HEK293 (cell line): ENCODE results near the gene TREH.
A peak's percentile ranks its signal among the peaks of the same experiment; 100 is the strongest.

Source experiments
- GLI4 ChIP-seq: fragments of 450-650 bp; formaldehyde crosslinking; IDR thresholded peaks from 2 replicates; pipeline ENCODE4 v1.5.1; 2016; ENCODE audit warnings: missing biosample characterization, missing genetic modification characterization
- HIC1 ChIP-seq: fragments of 450-650 bp; formaldehyde crosslinking; IDR thresholded peaks from 2 replicates; pipeline ENCODE4 v1.5.1; 2016; ENCODE audit warnings: missing biosample characterization, missing genetic modification characterization
- HOXC10 ChIP-seq: sonication (generic); formaldehyde crosslinking; IDR thresholded peaks from 2 replicates; pipeline ENCODE4 v1.8.1; 2023; ENCODE audit warnings: mild to moderate bottlenecking, missing genetic modification reagents
- KLF8 ChIP-seq: fragments of 450-650 bp; formaldehyde crosslinking; IDR thresholded peaks from 2 replicates; pipeline ENCODE4 v1.5.1; 2016; ENCODE audit warnings: missing biosample characterization, missing genetic modification characterization
- TCF7L2 ChIP-seq: IDR thresholded peaks from 2 replicates; pipeline ENCODE4 v1.6.1; 2011; ENCODE audit warnings: low read depth, mild to moderate bottlenecking, inconsistent platforms, low read length, moderate library complexity, borderline replicate concordance
- TRIM28 ChIP-seq: IDR thresholded peaks from 2 replicates; pipeline ENCODE4 v1.6.1; 2011; ENCODE audit warnings: low read length, control low read depth, borderline replicate concordance
- YY1 ChIP-seq: fragments of 450-650 bp; formaldehyde crosslinking; IDR thresholded peaks from 2 replicates; pipeline ENCODE4 v1.5.1; 2018; ENCODE audit warnings: missing biosample characterization, missing genetic modification characterization
- ZBTB49 ChIP-seq: fragments of 450-650 bp; formaldehyde crosslinking; IDR thresholded peaks from 2 replicates; pipeline ENCODE4 v1.5.1; 2016; ENCODE audit warnings: missing biosample characterization, missing genetic modification characterization, low read depth
- ZBTB8A ChIP-seq: fragments of 450-650 bp; formaldehyde crosslinking; IDR thresholded peaks from 2 replicates; pipeline ENCODE4 v1.5.1; 2016; ENCODE audit warnings: missing biosample characterization, missing genetic modification characterization
- ZNF132 ChIP-seq: fragments of 450-650 bp; formaldehyde crosslinking; IDR thresholded peaks from 2 replicates; pipeline ENCODE4 v1.5.1; 2017; ENCODE audit warnings: missing biosample characterization, missing genetic modification characterization, borderline replicate concordance
- ZNF140 ChIP-seq: fragments of 450-650 bp; formaldehyde crosslinking; IDR thresholded peaks from 2 replicates; pipeline ENCODE4 v1.5.1; 2016; ENCODE audit warnings: missing biosample characterization, missing genetic modification characterization
- ZNF16 ChIP-seq: fragments of 450-650 bp; formaldehyde crosslinking; IDR thresholded peaks from 2 replicates; pipeline ENCODE4 v1.5.1; 2016; ENCODE audit warnings: low read depth, missing biosample characterization, missing genetic modification characterization
- ZNF175 ChIP-seq: fragments of 450-650 bp; formaldehyde crosslinking; IDR thresholded peaks from 2 replicates; pipeline ENCODE4 v1.5.1; 2016; ENCODE audit warnings: missing biosample characterization, missing genetic modification characterization
- ZNF37A ChIP-seq: fragments of 450-650 bp; IDR thresholded peaks from 2 replicates; pipeline ENCODE4 v1.5.1; 2018; ENCODE audit warnings: missing biosample characterization, missing genetic modification characterization
- ZNF391 ChIP-seq: fragments of 450-650 bp; formaldehyde crosslinking; IDR thresholded peaks from 2 replicates; pipeline ENCODE4 v1.5.1; 2016; ENCODE audit warnings: low read depth, missing biosample characterization, missing genetic modification characterization, borderline replicate concordance
- ZNF514 ChIP-seq: fragments of 450-650 bp; formaldehyde crosslinking; IDR thresholded peaks from 2 replicates; pipeline ENCODE4 v1.5.1; 2016; ENCODE audit warnings: missing biosample characterization, missing genetic modification characterization
- ZNF529 ChIP-seq: fragments of 450-650 bp; formaldehyde crosslinking; IDR thresholded peaks from 2 replicates; pipeline ENCODE4 v1.5.1; 2017; ENCODE audit warnings: missing genetic modification characterization, missing biosample characterization; ENCODE audit not compliant: insufficient replicate concordance
- ZNF548 ChIP-seq: fragments of 450-650 bp; formaldehyde crosslinking; IDR thresholded peaks from 2 replicates; pipeline ENCODE4 v1.5.1; 2016; ENCODE audit warnings: missing biosample characterization, missing genetic modification characterization
- ZNF549 ChIP-seq: fragments of 450-650 bp; IDR thresholded peaks from 2 replicates; pipeline ENCODE4 v1.5.1; 2018; ENCODE audit warnings: missing biosample characterization, missing genetic modification characterization, mild to moderate bottlenecking, inconsistent platforms, moderate library complexity
- ZNF664 ChIP-seq: fragments of 450-650 bp; formaldehyde crosslinking; IDR thresholded peaks from 2 replicates; pipeline ENCODE4 v1.5.1; 2016; ENCODE audit warnings: missing biosample characterization, missing genetic modification characterization
- ZNF701 ChIP-seq: fragments of 450-650 bp; formaldehyde crosslinking; IDR thresholded peaks from 2 replicates; pipeline ENCODE4 v1.5.1; 2016; ENCODE audit warnings: missing biosample characterization, missing genetic modification characterization
- ZNF704 ChIP-seq: fragments of 450-650 bp; formaldehyde crosslinking; IDR thresholded peaks from 2 replicates; pipeline ENCODE4 v1.5.1; 2016; ENCODE audit warnings: missing biosample characterization, missing genetic modification characterization
- ZNF707 ChIP-seq: fragments of 450-650 bp; formaldehyde crosslinking; IDR thresholded peaks from 2 replicates; pipeline ENCODE4 v1.5.1; 2016; ENCODE audit warnings: missing biosample characterization, missing genetic modification characterization
- ZNF747 ChIP-seq: fragments of 450-650 bp; formaldehyde crosslinking; IDR thresholded peaks from 2 replicates; pipeline ENCODE4 v1.5.1; 2016; ENCODE audit warnings: missing biosample characterization, missing genetic modification characterization
- ZNF76 ChIP-seq: fragments of 450-650 bp; formaldehyde crosslinking; IDR thresholded peaks from 2 replicates; pipeline ENCODE4; 2016; ENCODE audit warnings: low read depth, missing biosample characterization, missing genetic modification characterization, borderline replicate concordance
- TF ChIP-seq, protein P1 (sequence below): fragments of 450-650 bp; formaldehyde crosslinking; IDR thresholded peaks from 2 replicates; pipeline ENCODE4 v1.5.1; 2016; ENCODE audit warnings: missing biosample characterization, missing genetic modification characterization, low read depth
- TF ChIP-seq, protein P2 (sequence below): fragments of 450-650 bp; formaldehyde crosslinking; IDR thresholded peaks from 2 replicates; pipeline ENCODE4 v1.5.1; 2016; ENCODE audit warnings: missing biosample characterization, missing genetic modification characterization
- TF ChIP-seq, protein P3 (sequence below): fragments of 450-650 bp; formaldehyde crosslinking; IDR thresholded peaks from 2 replicates; pipeline ENCODE4 v1.5.1; 2016; ENCODE audit warnings: missing biosample characterization, missing genetic modification characterization
- TF ChIP-seq, protein P4 (sequence below): fragments of 450-650 bp; formaldehyde crosslinking; IDR thresholded peaks from 2 replicates; pipeline ENCODE4 v1.5.1; 2016; ENCODE audit warnings: missing biosample characterization, missing genetic modification characterization

Gene TREH

GRCh38 chr11:118610773-118611432 is 68.5 kb downstream of the TREH start (continued):
- TF ChIP-seq ZNF707 (tag by site-specific recombination) (no peak), ZNF704 (tag by site-specific recombination) (no peak), ZNF140 (no peak), GLI4 (tag by site-specific recombination) (no peak), TRIM28 (no peak), ZNF16 (no peak), ZNF549 (tag by site-specific recombination) (no peak), KLF8 (no peak), ZNF701 (tag by site-specific recombination) (no peak), ZNF76 (tag by site-specific recombination) (no peak), ZNF664 (tag by site-specific recombination) (no peak), ZNF175 (no peak), ZNF391 (tag by site-specific recombination) (no peak), ZNF548 (tag by site-specific recombination) (no peak), ZBTB49 (no peak), ZBTB8A (tag by site-specific recombination) (0 out of 2 replicates have a peak, but pooled peaks have one; percentile 11), TCF7L2 (no peak), ZNF529 (tag by site-specific recombination) (no peak), ZNF132 (tag by site-specific recombination) (no peak), ZNF747 (tag by site-specific recombination) (no peak), YY1 (no peak), ZNF37A (no peak), ZNF514 (tag by site-specific recombination) (no peak), HIC1 (tag by site-specific recombination) (no peak), HOXC10 (CRISPR knock-in tag) (no peak)
- TF ChIP-seq, protein P1, sequence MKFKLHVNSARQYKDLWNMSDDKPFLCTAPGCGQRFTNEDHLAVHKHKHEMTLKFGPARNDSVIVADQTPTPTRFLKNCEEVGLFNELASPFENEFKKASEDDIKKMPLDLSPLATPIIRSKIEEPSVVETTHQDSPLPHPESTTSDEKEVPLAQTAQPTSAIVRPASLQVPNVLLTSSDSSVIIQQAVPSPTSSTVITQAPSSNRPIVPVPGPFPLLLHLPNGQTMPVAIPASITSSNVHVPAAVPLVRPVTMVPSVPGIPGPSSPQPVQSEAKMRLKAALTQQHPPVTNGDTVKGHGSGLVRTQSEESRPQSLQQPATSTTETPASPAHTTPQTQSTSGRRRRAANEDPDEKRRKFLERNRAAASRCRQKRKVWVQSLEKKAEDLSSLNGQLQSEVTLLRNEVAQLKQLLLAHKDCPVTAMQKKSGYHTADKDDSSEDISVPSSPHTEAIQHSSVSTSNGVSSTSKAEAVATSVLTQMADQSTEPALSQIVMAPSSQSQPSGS (tag by site-specific recombination) = no peak
- TF ChIP-seq, protein P2, sequence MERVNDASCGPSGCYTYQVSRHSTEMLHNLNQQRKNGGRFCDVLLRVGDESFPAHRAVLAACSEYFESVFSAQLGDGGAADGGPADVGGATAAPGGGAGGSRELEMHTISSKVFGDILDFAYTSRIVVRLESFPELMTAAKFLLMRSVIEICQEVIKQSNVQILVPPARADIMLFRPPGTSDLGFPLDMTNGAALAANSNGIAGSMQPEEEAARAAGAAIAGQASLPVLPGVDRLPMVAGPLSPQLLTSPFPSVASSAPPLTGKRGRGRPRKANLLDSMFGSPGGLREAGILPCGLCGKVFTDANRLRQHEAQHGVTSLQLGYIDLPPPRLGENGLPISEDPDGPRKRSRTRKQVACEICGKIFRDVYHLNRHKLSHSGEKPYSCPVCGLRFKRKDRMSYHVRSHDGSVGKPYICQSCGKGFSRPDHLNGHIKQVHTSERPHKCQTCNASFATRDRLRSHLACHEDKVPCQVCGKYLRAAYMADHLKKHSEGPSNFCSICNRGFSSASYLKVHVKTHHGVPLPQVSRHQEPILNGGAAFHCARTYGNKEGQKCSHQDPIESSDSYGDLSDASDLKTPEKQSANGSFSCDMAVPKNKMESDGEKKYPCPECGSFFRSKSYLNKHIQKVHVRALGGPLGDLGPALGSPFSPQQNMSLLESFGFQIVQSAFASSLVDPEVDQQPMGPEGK = 0 out of 2 replicates have a peak, but pooled peaks have one; percentile 28
- TF ChIP-seq, protein P3, sequence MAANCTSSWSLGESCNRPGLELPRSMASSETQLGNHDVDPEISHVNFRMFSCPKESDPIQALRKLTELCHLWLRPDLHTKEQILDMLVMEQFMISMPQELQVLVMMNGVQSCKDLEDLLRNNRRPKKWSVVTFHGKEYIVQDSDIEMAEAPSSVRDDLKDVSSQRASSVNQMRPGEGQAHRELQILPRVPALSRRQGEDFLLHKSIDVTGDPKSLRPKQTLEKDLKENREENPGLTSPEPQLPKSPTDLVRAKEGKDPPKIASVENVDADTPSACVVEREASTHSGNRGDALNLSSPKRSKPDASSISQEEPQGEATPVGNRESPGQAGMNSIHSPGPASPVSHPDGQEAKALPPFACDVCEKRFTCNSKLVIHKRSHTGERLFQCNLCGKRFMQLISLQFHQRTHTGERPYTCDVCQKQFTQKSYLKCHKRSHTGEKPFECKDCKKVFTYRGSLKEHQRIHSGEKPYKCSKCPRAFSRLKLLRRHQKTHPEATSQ = no peak
- TF ChIP-seq, protein P4, sequence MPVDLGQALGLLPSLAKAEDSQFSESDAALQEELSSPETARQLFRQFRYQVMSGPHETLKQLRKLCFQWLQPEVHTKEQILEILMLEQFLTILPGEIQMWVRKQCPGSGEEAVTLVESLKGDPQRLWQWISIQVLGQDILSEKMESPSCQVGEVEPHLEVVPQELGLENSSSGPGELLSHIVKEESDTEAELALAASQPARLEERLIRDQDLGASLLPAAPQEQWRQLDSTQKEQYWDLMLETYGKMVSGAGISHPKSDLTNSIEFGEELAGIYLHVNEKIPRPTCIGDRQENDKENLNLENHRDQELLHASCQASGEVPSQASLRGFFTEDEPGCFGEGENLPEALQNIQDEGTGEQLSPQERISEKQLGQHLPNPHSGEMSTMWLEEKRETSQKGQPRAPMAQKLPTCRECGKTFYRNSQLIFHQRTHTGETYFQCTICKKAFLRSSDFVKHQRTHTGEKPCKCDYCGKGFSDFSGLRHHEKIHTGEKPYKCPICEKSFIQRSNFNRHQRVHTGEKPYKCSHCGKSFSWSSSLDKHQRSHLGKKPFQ (tag by site-specific recombination) = no peak
